ENCODE data around the gene SMS.

- no peak for TF ChIP-seq CTCF (IDR thresholded peaks at IDR 0.05)
- TF ChIP-seq POLR2A (IDR thresholded peaks at IDR 0.05), result no peak
These were observed 14.4 kb upstream of the SMS start for GRCh38 chrX:21926116-21926515.

Data from heart left ventricle (tissue), 13 donors.